Neural progenitor cell (in vitro differentiated cells): ENCODE measurements around the gene ATAD3A. TPM values are rescaled to one million over a fixed set of nuclear protein-coding genes. Genes with fewer than 3 reads are reported as not detected.
"Not testable (repeated sequence)": the region's sequence is repeated elsewhere in the genome, so short reads cannot be mapped to it uniquely, and the experiment has no call there.

Source experiments
- DNase-seq: peaks from one replicate; pipeline ENCODE4 v3.0.0-alpha.2; 2016; ENCODE audit warnings: low spot score
- H2AFZ ChIP-seq: fragments of 200-600 bp; sonication (generic); replicated peaks from 2 replicates; pipeline ENCODE4 v1.6.1; 2016; ENCODE audit warnings: antibody characterized with exemption
- H3F3A ChIP-seq: fragments of 200-600 bp; sonication (generic); 2 replicates; pipeline ENCODE4 v1.6.1; 2016; ENCODE audit warnings: antibody characterized with exemption, low read depth
- H3K27ac ChIP-seq: fragments of 200-600 bp; sonication (generic); 2 replicates; pipeline ENCODE4 v1.5.1; 2016; ENCODE audit warnings: mild to moderate bottlenecking
- H3K27me3 ChIP-seq: fragments of 200-600 bp; sonication (generic); 2 replicates; pipeline ENCODE4 v1.6.1; 2016; ENCODE audit warnings: mild to moderate bottlenecking, moderate library complexity
- H3K36me3 ChIP-seq: fragments of 200-600 bp; sonication (generic); 2 replicates; pipeline ENCODE4 v1.5.1; 2016
- H3K4me1 ChIP-seq: fragments of 200-600 bp; sonication (generic); 2 replicates; pipeline ENCODE4 v1.6.1; 2016; ENCODE audit warnings: mixed run types
- H3K4me2 ChIP-seq: fragments of 200-600 bp; sonication (generic); 2 replicates; pipeline ENCODE4 v1.6.1; 2016
- H3K4me3 ChIP-seq: fragments of 200-600 bp; sonication (generic); 2 replicates; pipeline ENCODE4 v1.5.1; 2016
- H3K79me2 ChIP-seq: fragments of 200-600 bp; sonication (generic); 2 replicates; pipeline ENCODE4 v1.6.1; 2016; ENCODE audit warnings: low read depth
- H3K9ac ChIP-seq: fragments of 200-600 bp; sonication (generic); 2 replicates; pipeline ENCODE4 v1.6.1; 2016
- H3K9me3 ChIP-seq: fragments of 200-600 bp; sonication (generic); 2 replicates; pipeline ENCODE4 v1.5.1; 2016; ENCODE audit warnings: low read depth
- H4K20me1 ChIP-seq: fragments of 200-600 bp; sonication (generic); 2 replicates; pipeline ENCODE4 v1.6.1; 2016; ENCODE audit warnings: low read depth
- H3K27ac Mint-ChIP-seq: 3 replicates; pipeline ENCODE4 v1.8.0; 2021; ENCODE audit warnings: mixed read lengths
- H3K27me3 Mint-ChIP-seq: 2 replicates; pipeline ENCODE4 v1.8.0; 2022; ENCODE audit warnings: low read depth, mild to moderate bottlenecking, inconsistent platforms, moderate library complexity, mixed read lengths; ENCODE audit not compliant: insufficient read depth
- H3K36me3 Mint-ChIP-seq: 3 replicates; pipeline ENCODE4 v1.8.0; 2021; ENCODE audit warnings: mixed read lengths
- H3K4me1 Mint-ChIP-seq: 3 replicates; pipeline ENCODE4 v1.8.0; 2021; ENCODE audit warnings: mixed read lengths
- H3K4me3 Mint-ChIP-seq: 3 replicates; pipeline ENCODE4 v1.8.0; 2021; ENCODE audit warnings: mild to moderate bottlenecking, moderate library complexity, mixed read lengths
- H3K9me3 Mint-ChIP-seq: 3 replicates; pipeline ENCODE4 v1.8.0; 2020; ENCODE audit warnings: mixed read lengths
- EZH2 ChIP-seq: fragments of 200-600 bp; sonication (generic); IDR thresholded peaks from 2 replicates; pipeline ENCODE4 v1.6.1; 2017; ENCODE audit warnings: antibody characterized with exemption, mild to moderate bottlenecking, moderate library complexity
- EZH2phosphoT487 ChIP-seq: fragments of 200-600 bp; sonication (generic); IDR thresholded peaks from 2 replicates; pipeline ENCODE4 v1.6.1; 2017; ENCODE audit warnings: antibody characterized with exemption
- total RNA-seq: library from RNA; depleted of rRNA; stranded (reverse); fragments of >200 nt; gene quantifications from 2 replicates; pipeline ENCODE4 v1.2.3, GENCODE V29; 2015; ENCODE audit warnings: low replicate concordance
- TF ChIP-seq, protein P1 (sequence below): fragments of 200-600 bp; sonication (generic); IDR thresholded peaks from 2 replicates; pipeline ENCODE4 v1.5.1; 2017; ENCODE audit warnings: antibody characterized with exemption, mild to moderate bottlenecking

The ATAD3A gene
- total RNA-seq, 1 donor from 2014 or later, result 7.8 TPM

DNA sequence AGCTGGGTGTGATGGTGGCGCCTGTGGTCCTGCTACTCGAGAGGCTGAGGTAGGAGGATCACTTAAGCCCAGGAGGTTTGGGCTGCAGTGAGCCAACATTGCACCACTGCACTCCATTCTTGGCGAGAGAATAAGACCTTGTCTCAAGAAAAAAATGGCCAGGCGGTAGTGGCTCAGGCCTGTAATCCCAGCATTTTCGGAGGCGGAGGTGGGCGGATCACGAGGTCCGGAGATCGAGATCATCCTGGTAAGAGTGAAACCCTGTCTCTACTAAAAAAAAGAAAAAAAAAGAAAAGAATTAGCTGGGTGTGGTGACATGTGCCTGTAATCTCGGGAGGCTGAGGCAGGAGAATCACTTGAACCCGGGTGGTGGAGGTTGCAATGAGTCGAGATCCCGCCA, 29.1 kb upstream of the ATAD3A start:
- Mint-ChIP-seq H3K9me3 (no peaks in the 10 kb centered on the region), H3K36me3 (peaks cover 8% of the 10 kb centered on the region), H3K27ac (no peak overlapping the region), H3K27me3 (peaks cover 2% of the 10 kb centered on the region), H3K4me3 (no peak overlapping the region), H3K4me1 (no peaks in the 10 kb centered on the region)
- no peaks in the 10 kb centered on the region for H3K4me1 ChIP-seq
- no peak overlapping the region for H3K4me2 ChIP-seq
- no peaks in the 10 kb centered on the region for H3K27me3 ChIP-seq
- TF ChIP-seq EZH2, result no peak
- TF ChIP-seq EZH2phosphoT487, result no peak
- TF ChIP-seq, protein P1, sequence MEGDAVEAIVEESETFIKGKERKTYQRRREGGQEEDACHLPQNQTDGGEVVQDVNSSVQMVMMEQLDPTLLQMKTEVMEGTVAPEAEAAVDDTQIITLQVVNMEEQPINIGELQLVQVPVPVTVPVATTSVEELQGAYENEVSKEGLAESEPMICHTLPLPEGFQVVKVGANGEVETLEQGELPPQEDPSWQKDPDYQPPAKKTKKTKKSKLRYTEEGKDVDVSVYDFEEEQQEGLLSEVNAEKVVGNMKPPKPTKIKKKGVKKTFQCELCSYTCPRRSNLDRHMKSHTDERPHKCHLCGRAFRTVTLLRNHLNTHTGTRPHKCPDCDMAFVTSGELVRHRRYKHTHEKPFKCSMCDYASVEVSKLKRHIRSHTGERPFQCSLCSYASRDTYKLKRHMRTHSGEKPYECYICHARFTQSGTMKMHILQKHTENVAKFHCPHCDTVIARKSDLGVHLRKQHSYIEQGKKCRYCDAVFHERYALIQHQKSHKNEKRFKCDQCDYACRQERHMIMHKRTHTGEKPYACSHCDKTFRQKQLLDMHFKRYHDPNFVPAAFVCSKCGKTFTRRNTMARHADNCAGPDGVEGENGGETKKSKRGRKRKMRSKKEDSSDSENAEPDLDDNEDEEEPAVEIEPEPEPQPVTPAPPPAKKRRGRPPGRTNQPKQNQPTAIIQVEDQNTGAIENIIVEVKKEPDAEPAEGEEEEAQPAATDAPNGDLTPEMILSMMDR, result no peak
- H3K27ac ChIP-seq, result no peak overlapping the region
- no peaks in the 10 kb centered on the region for H4K20me1 ChIP-seq
- no peak for DNase-seq
- no peaks in the 10 kb centered on the region for H3F3A ChIP-seq
- no peaks in the 10 kb centered on the region for H3K36me3 ChIP-seq
- H3K79me2 ChIP-seq, result no peaks in the 10 kb centered on the region
- no peak overlapping the region for H3K4me3 ChIP-seq
- no peak overlapping the region for H3K9ac ChIP-seq
- no peaks in the 10 kb centered on the region for H3K9me3 ChIP-seq
- H2AFZ ChIP-seq, result no peak overlapping the region

DNA sequence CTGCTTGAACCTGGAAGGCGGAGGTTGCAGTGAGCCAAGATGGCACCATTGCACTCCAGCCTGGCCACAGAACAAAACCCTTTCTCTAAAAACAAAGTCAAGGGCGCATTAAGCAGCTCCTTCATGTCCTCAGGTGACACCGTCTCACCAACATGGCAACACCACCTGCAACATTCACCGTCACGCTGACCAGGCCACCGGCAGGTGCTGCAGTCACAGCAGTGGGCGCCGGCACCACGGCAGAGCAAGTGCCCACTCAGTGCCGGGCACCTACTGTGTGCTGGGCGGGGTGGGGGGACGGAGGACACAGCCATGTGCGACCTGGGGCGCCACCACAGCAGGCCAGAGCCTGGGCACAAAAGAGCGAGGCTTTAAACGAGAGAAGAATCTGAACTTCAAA, 28.2 kb upstream of the ATAD3A start:
- Mint-ChIP-seq H3K27me3 (peaks cover 2% of the 10 kb centered on the region), H3K4me1 (no peaks in the 10 kb centered on the region), H3K27ac (no peak overlapping the region), H3K36me3 (peaks cover 8% of the 10 kb centered on the region), H3K4me3 (no peak overlapping the region), H3K9me3 (no peaks in the 10 kb centered on the region)
- Histone ChIP-seq H3K27ac (no peak overlapping the region), H3K4me2 (no peak overlapping the region), H3K27me3 (no peaks in the 10 kb centered on the region), H3K4me3 (no peak overlapping the region), H3K4me1 (no peaks in the 10 kb centered on the region), H3K9ac (no peak overlapping the region), H3F3A (no peaks in the 10 kb centered on the region), H3K79me2 (no peaks in the 10 kb centered on the region), H3K36me3 (no peaks in the 10 kb centered on the region), H4K20me1 (no peaks in the 10 kb centered on the region), H3K9me3 (no peaks in the 10 kb centered on the region), H2AFZ (no peak overlapping the region)
- DNase-seq, result no peak
- TF ChIP-seq, protein P1, result no peak

DNA sequence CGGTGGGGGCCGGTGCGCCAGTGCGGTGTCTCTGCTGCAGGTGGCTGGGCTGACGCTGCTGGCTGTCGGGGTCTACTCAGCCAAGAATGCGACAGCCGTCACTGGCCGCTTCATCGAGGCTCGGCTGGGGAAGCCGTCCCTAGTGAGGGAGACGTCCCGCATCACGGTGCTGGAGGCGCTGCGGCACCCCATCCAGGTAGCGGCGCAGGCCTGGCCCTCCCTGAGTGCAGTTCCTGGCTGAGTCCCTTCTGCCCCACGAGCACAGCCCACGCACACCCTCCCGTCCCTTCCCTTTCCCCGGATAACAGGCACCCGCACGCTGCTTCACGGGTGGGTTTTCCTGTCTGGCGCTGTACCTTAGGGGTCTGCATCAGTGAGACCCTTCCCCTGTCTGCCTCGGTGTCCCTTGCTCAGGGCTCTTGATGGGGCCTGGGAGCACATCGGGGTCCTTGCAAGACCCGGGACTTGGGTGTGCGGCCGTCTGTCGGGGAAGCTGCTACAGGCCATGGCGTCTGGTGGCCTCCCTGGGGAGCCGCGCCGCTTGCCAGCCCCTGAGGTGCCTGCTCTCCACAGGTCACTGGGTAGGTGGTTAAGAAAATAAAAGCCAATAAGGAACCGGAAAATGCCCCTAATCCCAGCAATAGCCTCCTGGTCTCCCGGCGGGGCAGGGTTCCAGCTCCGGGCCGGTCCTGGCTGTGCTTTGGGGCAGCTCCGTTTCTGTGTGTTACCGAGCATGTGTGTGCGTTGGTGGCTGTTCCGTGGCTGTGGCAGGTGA, 26.8 kb upstream of the ATAD3A start:
- H3K4me1 ChIP-seq, H3K79me2 ChIP-seq, H3K27me3 Mint-ChIP-seq, H2AFZ ChIP-seq, DNase-seq, H3K36me3 ChIP-seq, H3K9me3 ChIP-seq, H3K4me2 ChIP-seq, H3K9me3 Mint-ChIP-seq, H3K4me3 ChIP-seq, H4K20me1 ChIP-seq, H3K27me3 ChIP-seq, H3K27ac Mint-ChIP-seq, H3K36me3 Mint-ChIP-seq, H3K27ac ChIP-seq, H3F3A ChIP-seq, H3K4me1 Mint-ChIP-seq, H3K4me3 Mint-ChIP-seq, H3K9ac ChIP-seq: not testable (repeated sequence)

DNA sequence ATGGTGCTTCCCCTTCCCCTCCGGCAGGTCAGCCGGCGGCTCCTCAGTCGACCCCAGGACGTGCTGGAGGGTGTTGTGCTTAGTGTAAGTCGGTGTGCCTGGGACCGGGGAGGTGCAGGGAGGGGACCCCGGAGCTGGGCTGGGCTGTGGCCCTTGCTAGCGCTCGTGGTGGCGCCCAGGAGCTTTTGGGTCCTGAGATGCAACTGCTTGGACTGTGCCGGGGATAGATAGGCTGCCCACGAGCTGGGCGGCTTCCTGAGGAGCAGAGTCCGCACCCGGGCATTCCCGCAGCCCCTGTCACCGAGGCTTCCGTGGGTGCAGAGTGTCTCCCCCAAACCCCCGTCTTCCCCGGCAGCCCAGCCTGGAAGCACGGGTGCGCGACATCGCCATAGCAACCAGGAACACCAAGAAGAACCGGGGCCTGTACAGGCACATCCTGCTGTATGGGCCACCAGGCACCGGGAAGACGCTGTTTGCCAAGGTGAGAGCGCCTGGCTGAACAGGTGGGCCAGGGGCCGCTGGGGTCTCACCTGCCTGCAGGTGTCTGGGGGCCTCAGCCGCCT, 26.1 kb upstream of the ATAD3A start:
- H3K27me3 ChIP-seq, H3K36me3 Mint-ChIP-seq, H3K9ac ChIP-seq, H4K20me1 ChIP-seq, H3K27ac ChIP-seq, H2AFZ ChIP-seq, H3F3A ChIP-seq, H3K4me1 Mint-ChIP-seq, H3K9me3 Mint-ChIP-seq, H3K4me1 ChIP-seq, H3K9me3 ChIP-seq, DNase-seq, H3K4me2 ChIP-seq, H3K4me3 Mint-ChIP-seq, H3K4me3 ChIP-seq, H3K36me3 ChIP-seq, H3K79me2 ChIP-seq, H3K27ac Mint-ChIP-seq, H3K27me3 Mint-ChIP-seq: not testable (repeated sequence)
